Glutamatergic neuron (in vitro differentiated cells): Measurements from ENCODE around the gene CYP1B1. TPM values are rescaled to one million over a fixed set of nuclear protein-coding genes. Genes with fewer than 3 reads are reported as not detected.

Experiments
- DNase-seq: peaks from one replicate; pipeline ENCODE4 v3.0.0; 2022
- H3K27ac Mint-ChIP-seq: one replicate; pipeline ENCODE4 v1.8.0; 2020; ENCODE audit warnings: mild to moderate bottlenecking, mixed read lengths, inconsistent platforms; ENCODE audit not compliant: unreplicated experiment
- H3K27me3 Mint-ChIP-seq: one replicate; pipeline ENCODE4 v1.8.0; 2020; ENCODE audit warnings: mild to moderate bottlenecking, moderate library complexity, mixed read lengths, inconsistent platforms; ENCODE audit not compliant: unreplicated experiment
- H3K36me3 Mint-ChIP-seq: one replicate; pipeline ENCODE4 v1.8.0; 2020; ENCODE audit warnings: mild to moderate bottlenecking, mixed read lengths, inconsistent platforms; ENCODE audit not compliant: unreplicated experiment
- H3K4me1 Mint-ChIP-seq: one replicate; pipeline ENCODE4 v1.8.0; 2020; ENCODE audit warnings: mild to moderate bottlenecking, low read depth, mixed read lengths, inconsistent platforms; ENCODE audit not compliant: unreplicated experiment
- H3K4me3 Mint-ChIP-seq: one replicate; pipeline ENCODE4 v1.8.0; 2020; ENCODE audit warnings: mild to moderate bottlenecking, mixed read lengths, inconsistent platforms; ENCODE audit not compliant: unreplicated experiment
- H3K9me3 Mint-ChIP-seq: one replicate; pipeline ENCODE4 v1.8.0; 2020; ENCODE audit warnings: mild to moderate bottlenecking, moderate library complexity, mixed read lengths, inconsistent platforms; ENCODE audit not compliant: unreplicated experiment
- CTCF ChIP-seq: fragments of 200-600 bp; sonication (generic); IDR thresholded peaks from one replicate; pipeline ENCODE4 v1.5.0; 2021; ENCODE audit not compliant: partially characterized antibody, unreplicated experiment
- total RNA-seq: library from RNA; stranded (reverse); fragmentation: NEBNext Ultra II Directional; extraction: Animal tissue kit (Norgen Biotek cat#: 25700); gene quantifications from one replicate; pipeline ENCODE4 v1.2.1, GENCODE V29; 2021; ENCODE audit not compliant: unreplicated experiment

Gene CYP1B1
- total RNA-seq, 1 donor from 2014 or later, result 3.4 TPM

- Mint-ChIP-seq H3K27ac (no peak overlapping the region), H3K27me3 (no peaks in the 10 kb centered on the region), H3K9me3 (no peaks in the 10 kb centered on the region), H3K4me1 (no peaks in the 10 kb centered on the region), H3K36me3 (no peaks in the 10 kb centered on the region), H3K4me3 (no peak overlapping the region)
- no peak for TF ChIP-seq CTCF
- no peak for DNase-seq
Observed at GRCh38 chr2:38039121-38039910, 36.6 kb downstream of the CYP1B1 start.

GRCh38 chr2:38038682-38039081, 37.3 kb downstream of the CYP1B1 start:
- Mint-ChIP-seq H3K4me3 (peak overlapping the region; percentile 36), H3K4me1 (no peaks in the 10 kb centered on the region), H3K27me3 (no peaks in the 10 kb centered on the region), H3K9me3 (no peaks in the 10 kb centered on the region), H3K36me3 (no peaks in the 10 kb centered on the region), H3K27ac (no peak overlapping the region)
- TF ChIP-seq CTCF, result no peak
- no peak for DNase-seq

GRCh38 chr2:38037757-38038621, 38.0 kb downstream of the CYP1B1 start:
- H3K4me1 Mint-ChIP-seq, result no peaks in the 10 kb centered on the region
- TF ChIP-seq CTCF, result no peak
- H3K4me3 Mint-ChIP-seq, result peak overlapping the region; percentile 36
- H3K27me3 Mint-ChIP-seq, result no peaks in the 10 kb centered on the region
- H3K9me3 Mint-ChIP-seq, result no peaks in the 10 kb centered on the region
- H3K27ac Mint-ChIP-seq, result no peak overlapping the region
- DNase-seq, result peak; percentile 49
- no peaks in the 10 kb centered on the region for H3K36me3 Mint-ChIP-seq

- H3K36me3 Mint-ChIP-seq, result no peaks in the 10 kb centered on the region
- H3K27me3 Mint-ChIP-seq, result no peaks in the 10 kb centered on the region
- no peak overlapping the region for H3K27ac Mint-ChIP-seq
- no peak for TF ChIP-seq CTCF
- no peaks in the 10 kb centered on the region for H3K4me1 Mint-ChIP-seq
- no peaks in the 10 kb centered on the region for H3K9me3 Mint-ChIP-seq
- DNase-seq, result no peak
- H3K4me3 Mint-ChIP-seq, result no peak overlapping the region
Observed at GRCh38 chr2:38037325-38037724, 38.6 kb downstream of the CYP1B1 start.

GRCh38 chr2:38035968-38036367, 40.0 kb downstream of the CYP1B1 start:
- TF ChIP-seq CTCF, result no peak
- H3K4me3 Mint-ChIP-seq, result no peak overlapping the region
- no peaks in the 10 kb centered on the region for H3K27me3 Mint-ChIP-seq
- H3K27ac Mint-ChIP-seq, result no peak overlapping the region
- H3K4me1 Mint-ChIP-seq, result no peaks in the 10 kb centered on the region
- H3K36me3 Mint-ChIP-seq, result no peaks in the 10 kb centered on the region
- no peak for DNase-seq
- no peaks in the 10 kb centered on the region for H3K9me3 Mint-ChIP-seq
